22Rv1 (cell line): ENCODE measurements around the gene RSU1.

Experiments used
- H3K27ac ChIP-seq: fragments of 450-650 bp; 2 replicates; pipeline ENCODE4 v1.5.1; 2017
- CTCF ChIP-seq: fragments of 450-650 bp; IDR thresholded peaks from 2 replicates; pipeline ENCODE4 v1.5.1; 2017; ENCODE audit warnings: mild to moderate bottlenecking
- ZFX ChIP-seq: fragments of 450-650 bp; IDR thresholded peaks from 2 replicates; pipeline ENCODE4 v1.6.1; 2017; ENCODE audit warnings: antibody characterized with exemption, borderline replicate concordance

Gene RSU1

GRCh38 chr10:16727666-16728065 lies 89.6 kb downstream of the RSU1 start:
- H3K27ac ChIP-seq, result no peak overlapping the region
- TF ChIP-seq CTCF (no peak), ZFX (no peak)

- H3K27ac ChIP-seq, result no peak overlapping the region
- no peak for TF ChIP-seq CTCF
- TF ChIP-seq ZFX, result no peak
Measured at GRCh38 chr10:16724509-16724908, 92.7 kb downstream of the RSU1 start.

GRCh38 chr10:16720812-16721211 lies 96.4 kb downstream of the RSU1 start:
- no peak overlapping the region for H3K27ac ChIP-seq
- TF ChIP-seq ZFX (no peak), CTCF (no peak)

GRCh38 chr10:16717622-16718395 lies 99.4 kb downstream of the RSU1 start:
- TF ChIP-seq CTCF (no peak), ZFX (no peak)
- H3K27ac ChIP-seq, result no peak overlapping the region

GRCh38 chr10:16716051-16716450 lies 101.2 kb downstream of the RSU1 start:
- H3K27ac ChIP-seq, result no peak overlapping the region
- TF ChIP-seq CTCF, result no peak
- TF ChIP-seq ZFX, result no peak

- TF ChIP-seq ZFX, result no peak
- no peak for TF ChIP-seq CTCF
- H3K27ac ChIP-seq, result no peak overlapping the region
Measured at GRCh38 chr10:16713290-16713689, 103.9 kb downstream of the RSU1 start.

- TF ChIP-seq ZFX, result no peak
- no peak for TF ChIP-seq CTCF
- H3K27ac ChIP-seq, result no peak overlapping the region
Measured at GRCh38 chr10:16712883-16713282, 104.3 kb downstream of the RSU1 start.
